ENCODE results near the gene RAD52.

DNA sequence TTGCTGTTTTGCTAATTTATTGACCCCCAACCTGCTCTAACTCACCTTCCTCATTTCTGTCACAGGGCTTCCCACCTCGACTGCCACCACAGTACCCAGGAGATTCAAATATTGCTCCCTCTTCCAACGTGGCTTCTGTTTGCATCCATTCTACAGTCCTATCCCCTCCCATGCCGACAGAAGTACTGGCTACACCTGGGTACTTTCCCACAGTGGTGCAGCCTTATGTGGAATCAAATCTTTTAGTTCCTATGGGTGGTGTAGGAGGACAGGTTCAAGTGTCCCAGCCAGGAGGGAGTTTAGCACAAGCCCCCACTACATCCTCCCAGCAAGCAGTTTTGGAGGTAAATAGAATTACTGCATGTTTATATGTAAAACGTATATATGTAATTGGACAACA is 68.8 kb downstream of the RAD52 start:
- TF ChIP-seq, protein P1, sequence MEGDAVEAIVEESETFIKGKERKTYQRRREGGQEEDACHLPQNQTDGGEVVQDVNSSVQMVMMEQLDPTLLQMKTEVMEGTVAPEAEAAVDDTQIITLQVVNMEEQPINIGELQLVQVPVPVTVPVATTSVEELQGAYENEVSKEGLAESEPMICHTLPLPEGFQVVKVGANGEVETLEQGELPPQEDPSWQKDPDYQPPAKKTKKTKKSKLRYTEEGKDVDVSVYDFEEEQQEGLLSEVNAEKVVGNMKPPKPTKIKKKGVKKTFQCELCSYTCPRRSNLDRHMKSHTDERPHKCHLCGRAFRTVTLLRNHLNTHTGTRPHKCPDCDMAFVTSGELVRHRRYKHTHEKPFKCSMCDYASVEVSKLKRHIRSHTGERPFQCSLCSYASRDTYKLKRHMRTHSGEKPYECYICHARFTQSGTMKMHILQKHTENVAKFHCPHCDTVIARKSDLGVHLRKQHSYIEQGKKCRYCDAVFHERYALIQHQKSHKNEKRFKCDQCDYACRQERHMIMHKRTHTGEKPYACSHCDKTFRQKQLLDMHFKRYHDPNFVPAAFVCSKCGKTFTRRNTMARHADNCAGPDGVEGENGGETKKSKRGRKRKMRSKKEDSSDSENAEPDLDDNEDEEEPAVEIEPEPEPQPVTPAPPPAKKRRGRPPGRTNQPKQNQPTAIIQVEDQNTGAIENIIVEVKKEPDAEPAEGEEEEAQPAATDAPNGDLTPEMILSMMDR (conservative IDR thresholded peaks at IDR 0.05; ENCODE audit: low read length): no peak
- no peak for TF ChIP-seq EZH2phosphoT487 (IDR thresholded peaks at IDR 0.05; ENCODE audit: borderline replicate concordance, low read depth, low read length)

All from OCI-LY7 (cell line).